SU-DHL-6 (cell line): Measurements from ENCODE around the gene PRM3.

ENCODE experiments used
- H2AFZ ChIP-seq: fragments of 200-600 bp; sonication (generic); 2 replicates; pipeline ENCODE4 v1.6.1; 2014; ENCODE audit warnings: low read depth, mild to moderate bottlenecking, moderate library complexity, mixed read lengths, antibody characterized with exemption, low read length; ENCODE audit not compliant: severe bottlenecking
- H3F3A ChIP-seq: fragments of 200-600 bp; shearing (Covaris generic); 2 replicates; pipeline ENCODE4 v1.6.0; 2016; ENCODE audit warnings: antibody characterized with exemption, mild to moderate bottlenecking; ENCODE audit not compliant: insufficient read depth
- H3K27ac ChIP-seq: fragments of 200-600 bp; sonication (generic); 2 replicates; pipeline ENCODE4 v1.5.1; 2016; ENCODE audit warnings: low read depth, mild to moderate bottlenecking, low read length, moderate library complexity, mixed read lengths
- H3K27me3 ChIP-seq: fragments of 200-600 bp; sonication (generic), shearing (Covaris generic); 2 replicates; pipeline ENCODE4 v1.6.0; 2014; ENCODE audit warnings: mild to moderate bottlenecking, low read length
- H3K36me3 ChIP-seq: fragments of 200-600 bp; sonication (generic); 2 replicates; pipeline ENCODE4 v1.6.1; 2014; ENCODE audit warnings: mild to moderate bottlenecking, low read length, mixed read lengths
- H3K4me2 ChIP-seq: fragments of 300-600, 200-600 bp; shearing (Covaris generic), sonication (generic); 2 replicates; pipeline ENCODE4 v1.6.0; 2014; ENCODE audit warnings: low read length, low read depth, mild to moderate bottlenecking; ENCODE audit not compliant: poor library complexity, severe bottlenecking
- H3K4me3 ChIP-seq: fragments of 200-600 bp; sonication (generic); 2 replicates; pipeline ENCODE4 v1.5.1; 2014; ENCODE audit warnings: antibody characterized with exemption, low read length, mild to moderate bottlenecking, mixed read lengths; ENCODE audit not compliant: insufficient read depth, poor library complexity, severe bottlenecking
- H3K79me2 ChIP-seq: fragments of 200-600 bp; sonication (generic); 2 replicates; pipeline ENCODE4 v1.6.1; 2014; ENCODE audit warnings: mild to moderate bottlenecking, low read length, moderate library complexity; ENCODE audit not compliant: insufficient read depth
- H3K9ac ChIP-seq: fragments of 200-600 bp; sonication (generic); 2 replicates; pipeline ENCODE4 v1.7.0; 2014; ENCODE audit warnings: mild to moderate bottlenecking, low read length
- H3K9me2 ChIP-seq: fragments of 200-600 bp; sonication (generic); replicated peaks from 2 replicates; pipeline ENCODE4 v1.6.1; 2014; ENCODE audit warnings: low read length; ENCODE audit not compliant: insufficient read depth
- H3K9me3 ChIP-seq: fragments of 200-600 bp; sonication (generic); 2 replicates; pipeline ENCODE4 v1.6.1; 2014; ENCODE audit warnings: low read length, mixed read lengths; ENCODE audit not compliant: insufficient read depth
- H4K20me1 ChIP-seq: fragments of 200-600 bp; sonication (generic); 2 replicates; pipeline ENCODE4 v1.6.1; 2014; ENCODE audit warnings: low read depth, mild to moderate bottlenecking, antibody characterized with exemption, low read length, moderate library complexity, mixed read lengths
- EZH2phosphoT487 ChIP-seq: fragments of 200-600 bp; sonication (generic), shearing (Covaris generic); conservative IDR thresholded peaks from 2 replicates; pipeline ENCODE4 v1.6.1; 2018; ENCODE audit warnings: mild to moderate bottlenecking, antibody characterized with exemption, low read length, moderate library complexity, mixed read lengths
- TF ChIP-seq, protein P1 (sequence below): fragments of 200-600 bp; sonication (generic); IDR thresholded peaks from one replicate; pipeline ENCODE4 v1.5.1; 2017; ENCODE audit warnings: antibody characterized with exemption, mild to moderate bottlenecking, low read length, moderate library complexity; ENCODE audit not compliant: insufficient read depth, poor library complexity, severe bottlenecking

Gene PRM3

DNA sequence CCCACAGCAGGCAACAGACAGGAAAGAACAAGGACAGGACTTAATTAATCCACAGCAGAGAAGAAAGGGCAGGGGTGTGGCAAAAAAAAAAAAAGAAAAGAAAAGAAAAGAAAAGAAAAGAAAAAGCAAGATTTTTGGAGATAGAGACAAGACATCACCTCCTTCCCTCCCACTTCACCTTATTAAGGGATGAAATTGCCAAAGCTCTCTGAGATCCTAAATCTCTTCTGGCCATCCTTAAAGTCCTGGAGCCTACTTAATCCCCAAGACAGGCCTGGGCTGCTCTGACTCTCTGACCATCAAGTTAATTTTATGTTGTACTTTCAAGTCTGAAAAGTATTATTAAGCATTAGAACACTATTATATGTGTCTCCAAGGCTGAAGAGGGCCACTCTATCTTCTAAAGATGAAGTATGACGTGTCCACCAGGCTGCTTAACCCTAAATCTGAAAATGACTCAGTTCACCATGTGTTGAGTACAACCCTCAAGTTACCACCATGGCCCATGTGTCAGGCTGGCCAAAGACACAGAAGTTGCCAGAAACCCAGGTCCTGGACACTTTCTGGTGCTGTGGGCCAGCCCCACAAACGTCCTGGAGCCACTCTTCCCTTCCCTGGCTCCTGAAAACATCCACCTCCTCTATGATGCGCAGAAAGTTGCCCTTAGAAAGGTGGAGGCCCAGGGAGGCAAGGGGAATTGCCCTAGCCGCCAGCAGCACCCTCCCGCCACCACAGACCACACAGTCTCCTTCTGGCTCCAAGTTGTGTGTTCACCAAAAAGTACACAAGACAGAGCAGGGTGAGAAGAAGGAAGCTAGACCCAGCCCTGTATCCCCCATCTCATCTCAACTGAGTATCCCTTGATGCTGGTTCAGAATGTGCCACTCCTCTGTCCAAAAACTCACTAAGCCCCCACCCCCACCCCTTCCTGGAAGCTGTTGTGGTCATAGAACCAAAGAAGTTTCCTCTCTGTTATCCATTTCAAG is 20.1 kb downstream of the PRM3 start:
- H3K4me3 ChIP-seq = no peak overlapping the region
- H3K9ac ChIP-seq = no peak overlapping the region; the same call in 1 of the 2 replicates
- H3K36me3 ChIP-seq = no peaks in the 10 kb centered on the region
- no peak overlapping the region for H2AFZ ChIP-seq
- H3K9me3 ChIP-seq = no peaks in the 10 kb centered on the region
- H3K9me2 ChIP-seq = no peaks in the 10 kb centered on the region
- peak overlapping the region; percentile 67 for H3K27ac ChIP-seq
- no peaks in the 10 kb centered on the region for H3K27me3 ChIP-seq
- H3K79me2 ChIP-seq = no peaks in the 10 kb centered on the region
- TF ChIP-seq EZH2phosphoT487 = no peak
- TF ChIP-seq, protein P1, sequence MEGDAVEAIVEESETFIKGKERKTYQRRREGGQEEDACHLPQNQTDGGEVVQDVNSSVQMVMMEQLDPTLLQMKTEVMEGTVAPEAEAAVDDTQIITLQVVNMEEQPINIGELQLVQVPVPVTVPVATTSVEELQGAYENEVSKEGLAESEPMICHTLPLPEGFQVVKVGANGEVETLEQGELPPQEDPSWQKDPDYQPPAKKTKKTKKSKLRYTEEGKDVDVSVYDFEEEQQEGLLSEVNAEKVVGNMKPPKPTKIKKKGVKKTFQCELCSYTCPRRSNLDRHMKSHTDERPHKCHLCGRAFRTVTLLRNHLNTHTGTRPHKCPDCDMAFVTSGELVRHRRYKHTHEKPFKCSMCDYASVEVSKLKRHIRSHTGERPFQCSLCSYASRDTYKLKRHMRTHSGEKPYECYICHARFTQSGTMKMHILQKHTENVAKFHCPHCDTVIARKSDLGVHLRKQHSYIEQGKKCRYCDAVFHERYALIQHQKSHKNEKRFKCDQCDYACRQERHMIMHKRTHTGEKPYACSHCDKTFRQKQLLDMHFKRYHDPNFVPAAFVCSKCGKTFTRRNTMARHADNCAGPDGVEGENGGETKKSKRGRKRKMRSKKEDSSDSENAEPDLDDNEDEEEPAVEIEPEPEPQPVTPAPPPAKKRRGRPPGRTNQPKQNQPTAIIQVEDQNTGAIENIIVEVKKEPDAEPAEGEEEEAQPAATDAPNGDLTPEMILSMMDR = no peak
- H4K20me1 ChIP-seq = no peaks in the 10 kb centered on the region
- H3F3A ChIP-seq = peaks cover 13% of the 10 kb centered on the region
- H3K4me2 ChIP-seq = peak overlapping the region; percentile 80

DNA sequence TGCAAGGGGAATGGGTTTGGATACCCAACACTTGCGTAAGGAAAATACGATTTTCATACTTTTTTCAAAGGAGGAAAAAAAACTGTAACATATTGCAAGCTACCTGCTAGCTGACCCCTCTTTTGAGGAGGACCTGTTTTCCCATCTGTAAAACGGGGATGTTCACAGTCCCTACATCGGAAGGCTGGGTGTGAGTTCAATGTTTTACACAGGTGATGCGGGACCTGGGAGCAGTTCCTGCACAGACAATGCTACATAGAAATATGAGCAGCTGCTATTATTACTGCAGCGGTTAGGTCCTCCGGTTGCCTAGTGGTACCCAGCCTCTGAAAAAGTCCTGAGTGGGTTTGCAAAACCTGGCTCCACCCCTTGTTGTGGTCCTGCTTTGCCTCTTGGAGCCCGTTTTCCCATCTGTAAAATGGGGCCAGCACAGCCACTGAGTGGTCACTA is 20.9 kb downstream of the PRM3 start:
- Histone ChIP-seq H3K27ac (no peak overlapping the region), H4K20me1 (no peaks in the 10 kb centered on the region), H3F3A (peaks cover 13% of the 10 kb centered on the region), H3K4me3 (no peak overlapping the region), H3K9me3 (no peaks in the 10 kb centered on the region), H3K79me2 (no peaks in the 10 kb centered on the region), H2AFZ (no peak overlapping the region), H3K27me3 (no peaks in the 10 kb centered on the region), H3K9ac (no peak overlapping the region), H3K9me2 (no peaks in the 10 kb centered on the region), H3K4me2 (no peak overlapping the region), H3K36me3 (no peaks in the 10 kb centered on the region)
- TF ChIP-seq EZH2phosphoT487 = no peak
- TF ChIP-seq, protein P1 = no peak

DNA sequence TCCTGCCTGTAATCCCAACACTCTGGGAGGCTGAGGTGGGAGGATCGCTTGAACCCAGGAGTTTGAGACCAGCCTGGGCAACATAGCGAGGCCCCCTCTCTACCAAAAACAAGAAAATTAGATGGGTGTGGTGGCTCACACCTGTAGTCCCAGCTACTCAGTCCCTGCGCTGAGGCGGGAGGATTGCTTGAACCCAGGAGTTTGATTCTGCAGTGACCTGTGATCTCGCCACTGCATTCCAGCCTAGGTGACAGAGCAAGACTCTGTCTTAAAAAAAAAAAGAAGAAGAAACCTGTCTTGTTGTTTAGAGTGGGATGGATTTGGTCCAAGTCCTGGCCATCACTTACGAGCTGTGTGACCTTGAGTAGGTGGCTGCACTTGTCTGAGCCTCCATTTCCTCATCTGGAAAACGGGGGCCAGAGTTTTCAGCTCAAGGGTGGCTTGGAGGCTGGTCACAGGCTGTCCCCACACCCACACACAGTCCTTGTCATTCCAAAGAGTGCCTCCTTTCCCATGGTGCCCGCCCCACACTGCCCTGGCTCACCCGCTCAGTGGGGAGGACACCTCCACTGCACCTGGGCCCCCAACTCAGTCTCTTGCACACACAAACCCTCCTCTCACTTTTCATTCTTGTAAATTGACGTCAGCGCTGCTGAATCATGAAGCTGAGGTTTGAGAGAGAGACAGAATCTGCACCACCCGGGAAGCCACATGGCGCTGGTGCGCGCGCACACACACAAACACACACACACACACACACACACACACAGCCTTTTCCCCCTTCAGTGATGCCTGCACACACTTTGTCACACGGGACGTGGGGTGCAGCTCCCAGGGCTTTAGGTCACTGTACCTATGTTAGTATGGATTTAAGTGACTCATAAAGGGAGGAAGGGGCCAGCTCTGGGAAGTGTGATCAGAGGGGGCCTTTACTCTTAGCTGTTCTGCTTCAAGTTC is 21.6 kb downstream of the PRM3 start:
- no peak overlapping the region for H3K4me2 ChIP-seq
- TF ChIP-seq, protein P1 = no peak
- no peak for TF ChIP-seq EZH2phosphoT487
- no peaks in the 10 kb centered on the region for H3K36me3 ChIP-seq
- peaks cover 13% of the 10 kb centered on the region for H3F3A ChIP-seq
- no peaks in the 10 kb centered on the region for H3K9me2 ChIP-seq
- no peaks in the 10 kb centered on the region for H3K9me3 ChIP-seq
- H3K9ac ChIP-seq = no peak overlapping the region
- H3K27me3 ChIP-seq = no peaks in the 10 kb centered on the region
- no peaks in the 10 kb centered on the region for H3K79me2 ChIP-seq
- no peak overlapping the region for H2AFZ ChIP-seq
- no peaks in the 10 kb centered on the region for H4K20me1 ChIP-seq
- no peak overlapping the region for H3K27ac ChIP-seq
- H3K4me3 ChIP-seq = no peak overlapping the region
